ENCODE measurements around the gene SERPIND1. TPM values are rescaled to one million over a fixed set of nuclear protein-coding genes. Genes with fewer than 3 reads are reported as not detected.

Gene SERPIND1
- total RNA-seq, 4 donors from 2014 or later: 0.24 to 0.37 TPM; not detected in 2

DNA sequence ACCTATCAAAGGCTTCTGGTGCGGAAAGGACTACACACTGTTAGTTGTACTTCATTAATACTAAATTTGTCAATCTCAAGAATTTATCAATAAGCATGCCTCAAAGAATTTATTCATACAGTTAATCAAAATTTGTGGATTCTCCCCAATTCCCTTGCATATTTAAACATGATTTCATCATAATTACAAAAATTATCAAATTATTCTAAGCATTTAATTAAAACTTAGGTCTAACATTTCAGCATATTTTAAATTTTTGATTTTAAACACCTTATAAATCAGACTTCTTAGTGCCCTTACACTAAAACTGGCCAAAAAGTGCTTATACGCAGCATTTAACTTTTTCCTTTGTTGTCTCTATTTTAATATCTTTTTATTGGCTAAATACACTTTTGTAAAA is 13.8 kb upstream of the SERPIND1 start:
- TF ChIP-seq CTCF (IDR thresholded peaks at IDR 0.05): no peak
- no peak for ATAC-seq (ENCODE audit: low FRiP score)
- no peak for DNase-seq (ENCODE audit: low spot score)

- DNase-seq (ENCODE audit: low spot score) (no peak), ATAC-seq (ENCODE audit: low FRiP score) (no peak)
These were observed 12.4 kb upstream of the SERPIND1 start for GRCh38 chr22:20761536-20761935.

GRCh38 chr22:20762233-20762796 is 11.6 kb upstream of the SERPIND1 start:
- no peak for DNase-seq (ENCODE audit: low spot score)
- ATAC-seq (ENCODE audit: low FRiP score): no peak
- no peak for TF ChIP-seq CTCF (IDR thresholded peaks at IDR 0.05)

More at GRCh38 chr22:20761536-20761935, 12.4 kb upstream of the SERPIND1 start:
- no peak for TF ChIP-seq CTCF (IDR thresholded peaks at IDR 0.05)

DNA sequence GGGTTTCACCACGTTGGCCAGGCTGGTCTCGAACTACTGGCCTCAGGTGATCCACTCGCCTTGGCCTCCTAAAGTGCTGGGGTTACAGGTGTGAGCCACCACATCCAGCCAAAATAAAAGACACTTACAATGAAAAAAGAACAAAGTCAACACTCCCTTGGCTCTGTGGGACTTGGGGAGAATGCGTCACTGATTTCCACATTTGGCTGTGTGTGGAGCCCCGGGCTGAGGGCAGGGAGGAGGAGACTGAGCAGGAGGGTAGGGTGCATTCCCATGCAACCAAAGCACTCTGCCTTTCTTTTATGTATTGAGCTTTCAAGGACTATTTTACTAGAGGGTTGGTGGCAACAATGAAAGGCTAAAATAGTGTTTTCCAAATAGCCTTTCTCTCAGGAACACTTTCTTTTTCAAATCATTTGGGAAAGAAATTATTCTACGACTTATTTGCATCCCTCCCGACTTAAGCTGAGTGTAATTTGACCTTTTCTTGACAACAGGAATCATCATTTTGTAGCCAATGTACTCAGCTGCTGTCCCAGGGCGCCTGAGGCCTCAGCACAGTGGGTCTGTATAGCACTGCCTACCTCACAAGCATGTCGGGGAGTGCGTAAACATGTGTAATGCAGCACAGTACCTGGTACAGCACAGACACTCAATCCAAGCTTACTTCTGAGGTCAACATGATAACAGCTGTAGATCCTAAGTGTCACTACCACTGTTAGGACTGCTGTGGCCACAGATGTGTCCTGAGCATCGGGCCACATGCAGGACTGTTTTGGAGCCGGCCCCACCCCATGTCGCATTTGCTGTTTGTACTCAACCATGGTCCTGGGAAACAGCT is 10.1 kb upstream of the SERPIND1 start:
- no peak for TF ChIP-seq CTCF (IDR thresholded peaks at IDR 0.05)
- ATAC-seq (ENCODE audit: low FRiP score) (peak; percentile 15), DNase-seq (ENCODE audit: low spot score) (no peak)

DNA sequence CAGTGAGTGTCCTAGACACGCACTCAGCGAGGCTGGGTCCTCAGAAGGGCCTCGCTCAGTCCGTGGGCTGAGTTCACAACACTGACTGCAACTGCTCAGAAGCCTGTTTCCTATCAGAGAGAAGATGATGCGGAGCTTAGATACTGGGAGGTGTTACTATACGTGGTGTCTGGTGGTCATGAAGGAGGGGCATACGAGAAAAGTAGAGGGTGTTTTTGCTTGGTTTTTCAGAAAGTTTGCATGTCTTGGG is 9.5 kb upstream of the SERPIND1 start:
- no peak for ATAC-seq (ENCODE audit: low FRiP score)
- DNase-seq (ENCODE audit: low spot score): no peak
- TF ChIP-seq CTCF (IDR thresholded peaks at IDR 0.05): no peak

- no peak for TF ChIP-seq CTCF (IDR thresholded peaks at IDR 0.05)
- ATAC-seq (ENCODE audit: low FRiP score) (no peak), DNase-seq (ENCODE audit: low spot score) (no peak)
These were observed 9.2 kb upstream of the SERPIND1 start for GRCh38 chr22:20764729-20765128.

DNA sequence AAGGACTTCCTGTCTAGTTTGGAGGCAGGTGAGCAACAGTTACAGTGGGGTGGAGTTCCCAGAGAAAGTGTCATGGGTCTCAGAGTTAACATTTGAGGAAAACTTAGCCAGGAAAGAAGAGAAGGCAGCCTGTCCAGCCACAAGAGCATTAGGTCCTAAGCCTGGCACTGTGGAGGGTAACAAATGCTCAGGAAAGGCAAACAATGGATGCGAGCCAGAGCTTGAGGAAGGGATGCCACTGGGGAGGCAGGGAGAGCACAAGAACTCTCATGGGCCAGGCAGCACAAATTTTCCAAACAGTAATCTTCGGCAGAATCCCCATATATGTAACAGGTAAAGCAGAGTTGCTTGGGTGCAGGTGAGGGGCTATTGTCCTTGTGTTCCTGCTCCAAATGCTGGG is 8.0 kb upstream of the SERPIND1 start:
- TF ChIP-seq CTCF (IDR thresholded peaks at IDR 0.05): no peak
- no peak for ATAC-seq (ENCODE audit: low FRiP score)
- DNase-seq (ENCODE audit: low spot score): no peak

All from omental fat pad (tissue), 4 donors.